Stimulated activated CD4-positive, alpha-beta T cell treated with anti-CD3 and anti-CD28 coated beads, Interleukin-1b, Interleukin-23, amount 100 ng/mL, for 48 hours (primary cell): ENCODE results near the gene PLXND1.
A peak's percentile ranks its signal among the peaks of the same experiment; 100 is the strongest.

Experiments used
- DNase-seq: peaks from one replicate; pipeline ENCODE4 v3.0.0-alpha.2; 2020

Gene PLXND1

GRCh38 chr3:129543999-129544398, 62.5 kb downstream of the PLXND1 start:
- DNase-seq = no peak

- DNase-seq = no peak
These were observed 63.2 kb downstream of the PLXND1 start, which contains the start of gene H1-8 for GRCh38 chr3:129543156-129543790. Gene H1-8 (plus strand): TSS chr3:129543175. CDS start chr3:129543219, 44 bp downstream.

- DNase-seq = no peak
These were observed 63.7 kb downstream of the PLXND1 start for GRCh38 chr3:129542747-129543146.

- DNase-seq = no peak
These were observed 65.5 kb downstream of the PLXND1 start for GRCh38 chr3:129540776-129541516.

GRCh38 chr3:129539206-129539605, 67.3 kb downstream of the PLXND1 start:
- no peak for DNase-seq

GRCh38 chr3:129536804-129537203, 69.7 kb downstream of the PLXND1 start:
- DNase-seq = no peak

GRCh38 chr3:129536374-129536667, 70.2 kb downstream of the PLXND1 start:
- DNase-seq = no peak

- no peak for DNase-seq
These were observed 71.4 kb downstream of the PLXND1 start for GRCh38 chr3:129535075-129535474.

GRCh38 chr3:129534428-129535027, 71.9 kb downstream of the PLXND1 start:
- no peak for DNase-seq

GRCh38 chr3:129533406-129533805, 73.1 kb downstream of the PLXND1 start:
- no peak for DNase-seq

GRCh38 chr3:129532261-129532660, 74.2 kb downstream of the PLXND1 start:
- no peak for DNase-seq

GRCh38 chr3:129531699-129532098, 74.8 kb downstream of the PLXND1 start:
- DNase-seq = no peak

GRCh38 chr3:129530821-129531220, 75.7 kb downstream of the PLXND1 start:
- DNase-seq = no peak

- DNase-seq = no peak
These were observed 76.2 kb downstream of the PLXND1 start for GRCh38 chr3:129530251-129530791.

GRCh38 chr3:129529436-129530210, 76.9 kb downstream of the PLXND1 start:
- DNase-seq = no peak

GRCh38 chr3:129528589-129529100, 77.8 kb downstream of the PLXND1 start, which contains the start of gene RHO:
Gene RHO (plus strand): TSS chr3:129528639. CDS start chr3:129528734, 95 bp downstream.
- no peak for DNase-seq

GRCh38 chr3:129527262-129527661, 79.2 kb downstream of the PLXND1 start:
- DNase-seq = no peak

- no peak for DNase-seq
These were observed 80.2 kb downstream of the PLXND1 start for GRCh38 chr3:129526121-129526900.

GRCh38 chr3:129525341-129525968, 81.0 kb downstream of the PLXND1 start:
- DNase-seq = peak; percentile 16

GRCh38 chr3:129524081-129524480, 82.4 kb downstream of the PLXND1 start:
- DNase-seq = no peak

GRCh38 chr3:129522953-129523352, 83.5 kb downstream of the PLXND1 start:
- DNase-seq = no peak

GRCh38 chr3:129521611-129522010, 84.9 kb downstream of the PLXND1 start:
- DNase-seq = no peak
